Astrocyte (in vitro differentiated cells and primary cell): ENCODE data around the gene SLC44A5. TPM values are rescaled to one million over a fixed set of nuclear protein-coding genes. Genes with fewer than 3 reads are reported as not detected.

Experiments
- DNase-seq: peaks from one replicate; pipeline ENCODE4 v3.0.0-alpha.2; 2010; ENCODE audit warnings: low read depth
- FAIRE-seq: peaks from 2 replicates; lab custom pipeline; 2011; peaks lifted over from hg19 to GRCh38; lab: Jason Lieb, UNC
- H2AFZ ChIP-seq: 2 replicates; pipeline ENCODE4 v1.6.0; 2012; ENCODE audit warnings: low read depth, low read length, inconsistent platforms
- H3K27ac ChIP-seq: 2 replicates; pipeline ENCODE4 v1.5.1; 2011; ENCODE audit warnings: low read depth, low read length, inconsistent platforms
- H3K27me3 ChIP-seq: 2 replicates; pipeline ENCODE4 v1.6.0; 2011; ENCODE audit warnings: low read length, inconsistent platforms; ENCODE audit not compliant: insufficient read depth
- H3K36me3 ChIP-seq: 2 replicates; pipeline ENCODE4 v1.5.1; 2011; ENCODE audit warnings: low read length, inconsistent platforms; ENCODE audit not compliant: insufficient read depth
- H3K4me1 ChIP-seq: 2 replicates; pipeline ENCODE4 v1.5.1; 2011; ENCODE audit warnings: low read length, inconsistent platforms; ENCODE audit not compliant: insufficient read depth
- H3K4me2 ChIP-seq: 2 replicates; pipeline ENCODE4 v1.6.0; 2012; ENCODE audit warnings: low read length, inconsistent platforms
- H3K4me3 ChIP-seq: 2 replicates; pipeline ENCODE4 v1.5.1; 2011; ENCODE audit warnings: low read depth, mild to moderate bottlenecking, low read length, inconsistent platforms; ENCODE audit not compliant: insufficient read depth
- H3K79me2 ChIP-seq: 2 replicates; pipeline ENCODE4 v1.6.0; 2012; ENCODE audit warnings: mild to moderate bottlenecking, low read length, inconsistent platforms; ENCODE audit not compliant: insufficient read depth
- H3K9ac ChIP-seq: 2 replicates; pipeline ENCODE4 v1.6.0; 2012; ENCODE audit warnings: mild to moderate bottlenecking, low read length, inconsistent platforms
- H3K9me3 ChIP-seq: 2 replicates; pipeline ENCODE4 v1.5.1; 2012; ENCODE audit warnings: low read depth, mild to moderate bottlenecking, low read length, inconsistent platforms; ENCODE audit not compliant: insufficient read depth
- H4K20me1 ChIP-seq: 2 replicates; pipeline ENCODE4 v1.6.0; 2012; ENCODE audit warnings: low read length, inconsistent platforms; ENCODE audit not compliant: insufficient read depth
- H3K27ac Mint-ChIP-seq: one replicate; pipeline ENCODE4 v1.8.0; 2021; ENCODE audit warnings: mild to moderate bottlenecking, mixed read lengths; ENCODE audit not compliant: unreplicated experiment
- H3K27me3 Mint-ChIP-seq: one replicate; pipeline ENCODE4 v1.8.0; 2021; ENCODE audit warnings: low read depth, mixed read lengths; ENCODE audit not compliant: unreplicated experiment
- H3K36me3 Mint-ChIP-seq: one replicate; pipeline ENCODE4 v1.8.0; 2021; ENCODE audit warnings: low read depth, mixed read lengths; ENCODE audit not compliant: unreplicated experiment
- H3K4me1 Mint-ChIP-seq: one replicate; pipeline ENCODE4 v1.8.0; 2021; ENCODE audit warnings: low read depth, mixed read lengths; ENCODE audit not compliant: unreplicated experiment
- H3K4me3 Mint-ChIP-seq: one replicate; pipeline ENCODE4 v1.8.0; 2021; ENCODE audit warnings: mild to moderate bottlenecking, moderate library complexity, mixed read lengths; ENCODE audit not compliant: unreplicated experiment
- H3K9me3 Mint-ChIP-seq: one replicate; pipeline ENCODE4 v1.8.0; 2021; ENCODE audit warnings: mild to moderate bottlenecking, mixed read lengths; ENCODE audit not compliant: unreplicated experiment
- CTCF ChIP-seq: IDR thresholded peaks from 2 replicates; pipeline ENCODE4 v1.5.1; 2011; ENCODE audit warnings: low read depth, mild to moderate bottlenecking, inconsistent platforms, low read length, moderate library complexity; ENCODE audit not compliant: insufficient read depth
- EZH2 ChIP-seq: IDR thresholded peaks from 2 replicates; pipeline ENCODE4 v1.6.1; 2012; ENCODE audit warnings: mild to moderate bottlenecking, low read length, inconsistent platforms; ENCODE audit not compliant: insufficient read depth
- total RNA-seq: library from RNA; stranded (reverse); gene quantifications from 2 replicates; pipeline ENCODE4 v1.2.1, GENCODE V29; 2021

SLC44A5 gene
- total RNA-seq, 1 donor from 2014 or later = 2.2 TPM

- no peaks in the 10 kb centered on the region for H4K20me1 ChIP-seq
- no peak overlapping the region for H3K27ac ChIP-seq
- DNase-seq = no peak
- no peaks in the 10 kb centered on the region for H3K79me2 ChIP-seq
- no peak overlapping the region for H3K9ac ChIP-seq
- no peaks in the 10 kb centered on the region for H3K36me3 ChIP-seq
- no peak for TF ChIP-seq EZH2
- TF ChIP-seq CTCF = no peak
- peaks cover 4% of the 10 kb centered on the region for H3K9me3 ChIP-seq
- H2AFZ ChIP-seq = no peak overlapping the region
- no peak for FAIRE-seq
- no peak overlapping the region for H3K27ac Mint-ChIP-seq
- H3K4me2 ChIP-seq = no peak overlapping the region
- no peaks in the 10 kb centered on the region for H3K4me1 ChIP-seq
- no peaks in the 10 kb centered on the region for H3K36me3 Mint-ChIP-seq
- peaks cover 4% of the 10 kb centered on the region for H3K9me3 Mint-ChIP-seq
- peaks cover 2% of the 10 kb centered on the region for H3K4me1 Mint-ChIP-seq
- no peaks in the 10 kb centered on the region for H3K27me3 Mint-ChIP-seq
- H3K4me3 ChIP-seq = no peak overlapping the region
- H3K4me3 Mint-ChIP-seq = no peak overlapping the region
- H3K27me3 ChIP-seq = no peaks in the 10 kb centered on the region
Measured at GRCh38 chr1:75396260-75396659, 214.7 kb downstream of the SLC44A5 start.

- peaks cover 2% of the 10 kb centered on the region for H3K4me1 Mint-ChIP-seq
- H3K4me2 ChIP-seq = no peak overlapping the region
- H4K20me1 ChIP-seq = no peaks in the 10 kb centered on the region
- H3K79me2 ChIP-seq = no peaks in the 10 kb centered on the region
- DNase-seq = no peak
- FAIRE-seq = no peak
- no peak overlapping the region for H3K27ac Mint-ChIP-seq
- H3K36me3 ChIP-seq = no peaks in the 10 kb centered on the region
- H3K9me3 Mint-ChIP-seq = peaks cover 13% of the 10 kb centered on the region
- no peak overlapping the region for H3K9ac ChIP-seq
- no peak overlapping the region for H3K27ac ChIP-seq
- H3K4me3 ChIP-seq = no peak overlapping the region
- H3K27me3 Mint-ChIP-seq = no peaks in the 10 kb centered on the region
- H3K36me3 Mint-ChIP-seq = peaks cover 3% of the 10 kb centered on the region
- TF ChIP-seq EZH2 (no peak), CTCF (no peak)
- no peaks in the 10 kb centered on the region for H3K4me1 ChIP-seq
- H3K4me3 Mint-ChIP-seq = no peak overlapping the region
- H2AFZ ChIP-seq = no peak overlapping the region
- H3K9me3 ChIP-seq = peaks cover 4% of the 10 kb centered on the region
- no peaks in the 10 kb centered on the region for H3K27me3 ChIP-seq
Measured at GRCh38 chr1:75394386-75395139, 216.4 kb downstream of the SLC44A5 start.

GRCh38 chr1:75392278-75392677 is 218.6 kb downstream of the SLC44A5 start:
- no peak for FAIRE-seq
- Histone ChIP-seq H3K79me2 (no peaks in the 10 kb centered on the region), H3K9me3 (peaks cover 4% of the 10 kb centered on the region), H3K36me3 (no peaks in the 10 kb centered on the region), H3K27ac (no peak overlapping the region), H3K27me3 (no peaks in the 10 kb centered on the region), H3K4me2 (no peak overlapping the region), H2AFZ (no peak overlapping the region), H3K9ac (no peak overlapping the region), H3K4me3 (no peak overlapping the region), H3K4me1 (no peaks in the 10 kb centered on the region), H4K20me1 (no peaks in the 10 kb centered on the region)
- Mint-ChIP-seq H3K4me1 (peaks cover 2% of the 10 kb centered on the region), H3K27ac (no peak overlapping the region), H3K9me3 (peaks cover 13% of the 10 kb centered on the region), H3K4me3 (no peak overlapping the region), H3K27me3 (no peaks in the 10 kb centered on the region), H3K36me3 (peaks cover 3% of the 10 kb centered on the region)
- TF ChIP-seq EZH2 = no peak
- TF ChIP-seq CTCF = no peak
- peak; percentile 2 for DNase-seq
